ENCODE data around the gene GALK1. TPM values are rescaled to one million over a fixed set of nuclear protein-coding genes. Genes with fewer than 3 reads are reported as not detected.

Gene GALK1
- total and polyA plus RNA-seq, 9 of the 15 experiments (the other 6 are each of a cell fraction or from before 2014, with no cell fraction given), result 0.45 to 51.6 (median 17.4) TPM

- TF ChIP-seq ZNF639 (CRISPR knock-in tag; conservative IDR thresholded peaks at IDR 0.05 in 1 of 2, IDR thresholded peaks at IDR 0.05 in 1 of 2) (no peak; a peak in 1 of 4 replicates), SAFB (IDR thresholded peaks at IDR 0.05; ENCODE audit: borderline replicate concordance, low read depth, low read length) (0 out of 2 replicates have a peak, but pooled peaks have one; percentile 61), ZNF589 (CRISPR knock-in tag; IDR thresholded peaks at IDR 0.05; ENCODE audit: low read depth) (peak; percentile 88), TRIM28 (IDR thresholded peaks at IDR 0.05) (no peak), ZNF668 (CRISPR knock-in tag; IDR thresholded peaks at IDR 0.05) (no peak), POLR2H (tag; IDR thresholded peaks at IDR 0.05; ENCODE audit: low read depth) (peak; percentile 99), TCFL5 (CRISPR knock-in tag; conservative IDR thresholded peaks at IDR 0.05) (no peak), CCAR2 (IDR thresholded peaks at IDR 0.05; ENCODE audit: low read depth, low read length) (no peak), ZNF696 (CRISPR knock-in tag; conservative IDR thresholded peaks at IDR 0.05) (no peak), TAF15 (IDR thresholded peaks at IDR 0.05; ENCODE audit: low read depth, low read length) (no peak), RUNX1 (IDR thresholded peaks at IDR 0.05; ENCODE audit: low read depth) (peak; percentile 59; the same call in 1 of the 2 replicates), ZBTB17 (CRISPR knock-in tag; IDR thresholded peaks at IDR 0.05) (peak; percentile 70; the same call in 1 of the 2 replicates), RHOXF2B (CRISPR knock-in tag; conservative IDR thresholded peaks at IDR 0.05) (no peak), SETDB1 (IDR thresholded peaks at IDR 0.05; ENCODE audit: low read length) (no peak), ZBTB34 (CRISPR knock-in tag; IDR thresholded peaks at IDR 0.05) (no peak), ZBTB12 (CRISPR knock-in tag; IDR thresholded peaks at IDR 0.05) (peak; percentile 79), CBFB (CRISPR knock-in tag; IDR thresholded peaks at IDR 0.05) (peak; percentile 85; the same call in 1 of the 2 replicates), NONO (IDR thresholded peaks at IDR 0.05; ENCODE audit: low read depth in 2 of 2, low read length in 1 of 2) (peak; percentile 78 to 99), E2F5 (CRISPR knock-in tag; IDR thresholded peaks at IDR 0.05) (peak; percentile 94), POLR2AphosphoS5 (IDR thresholded peaks at IDR 0.05; ENCODE audit: control insufficient read depth, insufficient read depth, low read depth, low read length) (peak; percentile 99), MNT (conservative IDR thresholded peaks at IDR 0.05) (peak; percentile 54 to 79; a peak in 2 of 4 replicates)
Measured at GRCh38 chr17:75779250-75779986, 14.4 kb upstream of the GALK1 start (continued).

All from K562 (cell line).